Measurements from ENCODE around the gene BBX. TPM values are rescaled to one million over a fixed set of nuclear protein-coding genes. Genes with fewer than 3 reads are reported as not detected.
"Not testable (repeated sequence)": the region's sequence is repeated elsewhere in the genome, so short reads cannot be mapped to it uniquely, and the experiment has no call there.

Gene BBX
- total and polyA plus RNA-seq, 2 donors from 2014 or later, result 8.1 to 85.8 TPM

- DNase-seq (no peak), FAIRE-seq (no peak)
- intact Hi-C loops (cut with DNase I), result no loop called here
- TF ChIP-seq CTCF (IDR thresholded peaks at IDR 0.05; ENCODE audit: borderline replicate concordance, extremely low read depth, insufficient read depth), result no peak
- H3K9ac ChIP-seq (ENCODE audit: low read length in 3 of 3), result no peak overlapping the region
- H3K4me3 ChIP-seq (ENCODE audit: low read length in 3 of 3), result no peak overlapping the region
- H3K27me3 ChIP-seq (ENCODE audit: control insufficient read depth, insufficient read depth, low read length), result no peaks in the 10 kb centered on the region
- peaks cover 0 to 4% (median 0%) of the 10 kb centered on the region in 3 donors for H3K4me1 ChIP-seq (ENCODE audit: control insufficient read depth in 2 of 3, insufficient read depth in 2 of 3, low read depth in 1 of 3, low read length in 3 of 3)
- H3K27ac ChIP-seq (ENCODE audit: low read depth in 2 of 2, low read length in 2 of 2), result no peak overlapping the region
- no peaks in the 10 kb centered on the region for H3K9me3 ChIP-seq (ENCODE audit: control insufficient read depth in 2 of 3, insufficient read depth in 1 of 3, low read length in 3 of 3)
- H3K36me3 ChIP-seq (ENCODE audit: control insufficient read depth in 2 of 3, insufficient read depth in 3 of 3, low read length in 3 of 3), result no peaks in the 10 kb centered on the region
Measured at GRCh38 chr3:107833043-107833442, 310.3 kb downstream of the BBX start.

GRCh38 chr3:107833722-107834416 lies 311.1 kb downstream of the BBX start:
- intact Hi-C loops (cut with DNase I), result no loop called here
- Histone ChIP-seq H3K27me3 (ENCODE audit: control insufficient read depth, insufficient read depth, low read length) (no peaks in the 10 kb centered on the region), H3K9me3 (ENCODE audit: control insufficient read depth in 2 of 3, insufficient read depth in 1 of 3, low read length in 3 of 3) (no peaks in the 10 kb centered on the region), H3K36me3 (ENCODE audit: control insufficient read depth in 2 of 3, insufficient read depth in 3 of 3, low read length in 3 of 3) (no peaks in the 10 kb centered on the region), H3K9ac (ENCODE audit: low read length in 3 of 3) (no peak overlapping the region), H3K27ac (ENCODE audit: low read depth in 2 of 2, low read length in 2 of 2) (no peak overlapping the region), H3K4me3 (ENCODE audit: low read length in 3 of 3) (no peak overlapping the region), H3K4me1 (ENCODE audit: control insufficient read depth in 2 of 3, insufficient read depth in 2 of 3, low read depth in 1 of 3, low read length in 3 of 3) (peaks cover 0 to 4% (median 0%) of the 10 kb centered on the region in 3 donors)
- no peak for TF ChIP-seq CTCF (IDR thresholded peaks at IDR 0.05; ENCODE audit: borderline replicate concordance, extremely low read depth, insufficient read depth)
- no peak for FAIRE-seq
- no peak for DNase-seq

- DNase-seq; H3K27me3 ChIP-seq (ENCODE audit: control insufficient read depth, insufficient read depth, low read length); FAIRE-seq; intact Hi-C loops (cut with DNase I); H3K36me3 ChIP-seq (ENCODE audit: control insufficient read depth in 2 of 3, insufficient read depth in 3 of 3, low read length in 3 of 3); H3K4me1 ChIP-seq (ENCODE audit: control insufficient read depth in 2 of 3, insufficient read depth in 2 of 3, low read depth in 1 of 3, low read length in 3 of 3); H3K9me3 ChIP-seq (ENCODE audit: control insufficient read depth in 2 of 3, insufficient read depth in 1 of 3, low read length in 3 of 3); H3K4me3 ChIP-seq (ENCODE audit: low read length in 3 of 3); H3K9ac ChIP-seq (ENCODE audit: low read length in 3 of 3); H3K27ac ChIP-seq (ENCODE audit: low read depth in 2 of 2, low read length in 2 of 2): not testable (repeated sequence)
Measured at GRCh38 chr3:107835001-107835400, 312.2 kb downstream of the BBX start.

- Histone ChIP-seq H3K36me3 (ENCODE audit: control insufficient read depth in 2 of 3, insufficient read depth in 3 of 3, low read length in 3 of 3) (no peaks in the 10 kb centered on the region), H3K9ac (ENCODE audit: low read length in 3 of 3) (no peak overlapping the region), H3K4me3 (ENCODE audit: low read length in 3 of 3) (no peak overlapping the region), H3K9me3 (ENCODE audit: control insufficient read depth in 2 of 3, insufficient read depth in 1 of 3, low read length in 3 of 3) (no peaks in the 10 kb centered on the region), H3K27me3 (ENCODE audit: control insufficient read depth, insufficient read depth, low read length) (no peaks in the 10 kb centered on the region), H3K27ac (ENCODE audit: low read depth in 2 of 2, low read length in 2 of 2) (no peak overlapping the region), H3K4me1 (ENCODE audit: control insufficient read depth in 2 of 3, insufficient read depth in 2 of 3, low read depth in 1 of 3, low read length in 3 of 3) (peaks cover 0 to 3% (median 0%) of the 10 kb centered on the region in 3 donors)
- TF ChIP-seq CTCF (IDR thresholded peaks at IDR 0.05; ENCODE audit: borderline replicate concordance, extremely low read depth, insufficient read depth), result no peak
- DNase-seq (no peak), FAIRE-seq (no peak)
- intact Hi-C loops (cut with DNase I), result no loop called here
Measured at GRCh38 chr3:107837895-107838612, 315.3 kb downstream of the BBX start.

All from kidney (tissue), 14 donors.